KMS-11 (cell line): ENCODE measurements around the gene SEMA3C.

ENCODE experiments used
- H2AFZ ChIP-seq: fragments of 200-600 bp; sonication (generic); 2 replicates; pipeline ENCODE4 v1.6.1; 2016; ENCODE audit warnings: antibody characterized with exemption, mixed run types, low read depth
- H3K27ac ChIP-seq: fragments of 200-600 bp; sonication (generic); 2 replicates; pipeline ENCODE4 v1.6.1; 2016; ENCODE audit warnings: mild to moderate bottlenecking, mixed run types
- H3K27me3 ChIP-seq: fragments of 200-600 bp; sonication (generic); 2 replicates; pipeline ENCODE4 v1.6.1; 2017; ENCODE audit warnings: mild to moderate bottlenecking, low read depth, mixed run types, moderate library complexity; ENCODE audit not compliant: insufficient read depth
- H3K36me3 ChIP-seq: fragments of 200-600 bp; sonication (generic); 2 replicates; pipeline ENCODE4 v1.6.1; 2017; ENCODE audit warnings: mild to moderate bottlenecking, mixed run types; ENCODE audit not compliant: insufficient read depth
- H3K4me1 ChIP-seq: fragments of 200-600 bp; sonication (generic); 2 replicates; pipeline ENCODE4 v1.6.1; 2016; ENCODE audit warnings: mild to moderate bottlenecking, low read depth, mixed run types; ENCODE audit not compliant: poor library complexity, severe bottlenecking
- H3K4me2 ChIP-seq: fragments of 200-600 bp; sonication (generic); 2 replicates; pipeline ENCODE4 v1.7.0; 2016; ENCODE audit warnings: mild to moderate bottlenecking, mixed run types
- H3K4me3 ChIP-seq: fragments of 200-600 bp; sonication (generic); IDR thresholded peaks from 2 replicates; pipeline ENCODE4 v1.6.1; 2017; ENCODE audit warnings: low read depth, low read length, mixed read lengths; ENCODE audit not compliant: insufficient read depth
- H3K79me2 ChIP-seq: fragments of 200-600 bp; sonication (generic); 2 replicates; pipeline ENCODE4 v1.6.1; 2016; ENCODE audit warnings: low read depth, mixed run types; ENCODE audit not compliant: insufficient read depth
- H3K9ac ChIP-seq: fragments of 200-600 bp; sonication (generic); 2 replicates; pipeline ENCODE4 v1.6.1; 2016; ENCODE audit warnings: mild to moderate bottlenecking, mixed run types
- H4K20me1 ChIP-seq: fragments of 200-600 bp; sonication (generic); 2 replicates; pipeline ENCODE4 v1.6.1; 2016; ENCODE audit warnings: mild to moderate bottlenecking, mixed run types; ENCODE audit not compliant: insufficient read depth
- TF ChIP-seq, protein P1 (sequence below): fragments of 200-600 bp; sonication (generic); conservative IDR thresholded peaks from 2 replicates; pipeline ENCODE4 v1.6.1; 2017; ENCODE audit warnings: low read depth, mild to moderate bottlenecking, antibody characterized with exemption, low read length, moderate library complexity, mixed read lengths

Gene SEMA3C

DNA sequence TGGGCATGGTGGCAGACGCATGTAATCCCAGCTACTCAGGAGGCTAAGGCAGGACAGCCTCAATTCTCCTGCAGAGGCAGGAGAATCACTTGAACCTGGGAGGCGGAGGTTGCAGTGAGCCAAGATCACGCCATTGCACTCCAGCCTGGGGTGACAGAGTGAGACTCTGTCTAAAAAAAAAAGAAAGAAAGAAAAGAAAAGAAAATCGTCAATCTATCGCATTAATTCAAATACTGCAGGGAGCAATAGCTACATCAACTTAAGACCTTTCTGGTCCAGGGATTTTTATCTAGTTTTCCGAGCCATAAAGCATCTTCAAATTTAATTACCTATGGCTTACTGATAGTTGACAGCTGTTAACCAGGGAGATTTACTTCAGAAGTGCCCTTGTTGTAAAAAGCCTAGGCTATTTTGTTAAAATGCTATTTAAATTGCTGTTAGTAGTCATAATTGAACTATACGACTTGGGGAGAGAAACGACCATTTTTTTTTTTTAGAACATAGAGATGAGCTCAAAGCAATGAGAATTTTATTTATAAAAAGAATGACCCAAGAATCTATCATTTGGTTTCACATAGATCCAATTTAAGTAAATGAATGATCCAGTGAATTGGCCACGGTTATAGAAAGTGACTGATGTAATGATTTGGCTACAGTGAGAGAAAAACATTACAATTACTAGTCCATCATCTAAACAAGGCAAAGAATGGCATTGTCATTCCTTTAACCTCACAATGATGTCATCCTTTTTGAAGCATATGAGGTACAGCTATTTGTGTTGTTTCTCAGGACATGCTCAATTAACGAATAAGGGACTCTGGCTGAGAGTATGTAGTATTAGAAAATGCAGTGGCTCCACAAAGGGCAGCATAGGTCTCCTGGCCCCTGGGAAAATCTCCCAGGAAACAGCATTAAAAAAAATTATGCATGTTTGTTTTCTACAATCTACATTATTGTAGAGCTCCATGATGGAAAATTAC lies 85.3 kb downstream of the SEMA3C start:
- no peak overlapping the region for H2AFZ ChIP-seq
- H3K27me3 ChIP-seq: no peaks in the 10 kb centered on the region
- H3K9ac ChIP-seq: no peak overlapping the region
- no peak overlapping the region for H3K27ac ChIP-seq
- no peaks in the 10 kb centered on the region for H3K36me3 ChIP-seq
- no peak overlapping the region for H3K4me2 ChIP-seq
- no peaks in the 10 kb centered on the region for H3K79me2 ChIP-seq
- TF ChIP-seq, protein P1, sequence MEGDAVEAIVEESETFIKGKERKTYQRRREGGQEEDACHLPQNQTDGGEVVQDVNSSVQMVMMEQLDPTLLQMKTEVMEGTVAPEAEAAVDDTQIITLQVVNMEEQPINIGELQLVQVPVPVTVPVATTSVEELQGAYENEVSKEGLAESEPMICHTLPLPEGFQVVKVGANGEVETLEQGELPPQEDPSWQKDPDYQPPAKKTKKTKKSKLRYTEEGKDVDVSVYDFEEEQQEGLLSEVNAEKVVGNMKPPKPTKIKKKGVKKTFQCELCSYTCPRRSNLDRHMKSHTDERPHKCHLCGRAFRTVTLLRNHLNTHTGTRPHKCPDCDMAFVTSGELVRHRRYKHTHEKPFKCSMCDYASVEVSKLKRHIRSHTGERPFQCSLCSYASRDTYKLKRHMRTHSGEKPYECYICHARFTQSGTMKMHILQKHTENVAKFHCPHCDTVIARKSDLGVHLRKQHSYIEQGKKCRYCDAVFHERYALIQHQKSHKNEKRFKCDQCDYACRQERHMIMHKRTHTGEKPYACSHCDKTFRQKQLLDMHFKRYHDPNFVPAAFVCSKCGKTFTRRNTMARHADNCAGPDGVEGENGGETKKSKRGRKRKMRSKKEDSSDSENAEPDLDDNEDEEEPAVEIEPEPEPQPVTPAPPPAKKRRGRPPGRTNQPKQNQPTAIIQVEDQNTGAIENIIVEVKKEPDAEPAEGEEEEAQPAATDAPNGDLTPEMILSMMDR: no peak
- H3K4me3 ChIP-seq: no peak overlapping the region
- H3K4me1 ChIP-seq: no peaks in the 10 kb centered on the region
- no peaks in the 10 kb centered on the region for H4K20me1 ChIP-seq

DNA sequence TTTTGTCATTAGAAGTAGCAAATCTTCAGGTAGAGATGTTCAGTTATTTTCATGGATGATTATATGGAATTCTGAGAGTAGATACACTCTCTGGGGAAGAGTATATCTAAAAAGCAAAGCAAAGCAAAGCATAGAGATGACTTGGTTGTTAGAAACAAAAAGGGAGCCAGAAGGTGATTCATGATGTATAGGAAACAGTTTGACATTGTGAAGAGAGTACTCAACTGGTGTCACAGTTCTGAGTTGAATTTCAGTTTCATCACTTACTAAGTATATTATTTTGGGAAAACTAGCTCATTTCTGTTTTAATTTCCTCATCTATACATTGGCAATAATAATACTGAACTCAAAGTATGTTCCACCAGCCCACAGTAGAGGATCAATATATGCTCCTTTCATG lies 86.8 kb downstream of the SEMA3C start:
- Histone ChIP-seq H3K36me3 (no peaks in the 10 kb centered on the region), H3K9ac (no peak overlapping the region), H3K79me2 (no peaks in the 10 kb centered on the region), H2AFZ (no peak overlapping the region), H4K20me1 (no peaks in the 10 kb centered on the region), H3K4me2 (no peak overlapping the region), H3K4me1 (no peaks in the 10 kb centered on the region), H3K27me3 (no peaks in the 10 kb centered on the region), H3K4me3 (no peak overlapping the region), H3K27ac (no peak overlapping the region)
- TF ChIP-seq, protein P1: no peak

DNA sequence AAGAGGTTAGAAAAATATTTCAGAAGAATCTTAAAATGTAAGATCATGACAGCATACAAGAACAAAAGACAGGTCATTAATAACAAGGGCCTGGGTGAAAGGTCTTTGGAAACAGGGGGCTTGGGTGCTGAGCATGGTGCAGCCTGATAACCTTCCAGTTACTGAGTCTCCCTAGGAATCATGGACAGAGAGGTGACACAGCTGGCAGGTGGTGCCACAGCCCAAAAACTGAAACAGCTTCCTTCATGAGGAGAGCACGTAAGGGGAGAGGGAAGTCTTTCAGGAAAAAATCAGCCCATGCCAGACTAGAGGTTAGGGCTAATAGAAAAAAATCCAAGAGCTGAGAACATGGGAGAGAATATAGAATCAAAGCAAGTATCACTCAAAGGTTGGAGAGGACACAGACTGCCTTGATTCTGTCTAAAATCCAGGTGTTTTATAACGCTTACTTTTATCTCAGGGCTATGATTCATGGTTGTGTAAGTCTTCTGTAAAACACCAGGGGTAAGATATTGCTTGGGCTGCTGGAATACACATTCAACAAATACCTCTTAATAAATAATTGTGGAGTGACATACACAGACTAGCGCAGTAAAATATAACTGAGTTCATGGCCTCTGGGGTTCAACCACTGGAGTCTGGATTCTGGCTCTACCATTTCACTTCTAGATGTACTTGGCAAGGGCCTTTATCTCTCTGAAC lies 88.1 kb downstream of the SEMA3C start:
- H3K27ac ChIP-seq: no peak overlapping the region

DNA sequence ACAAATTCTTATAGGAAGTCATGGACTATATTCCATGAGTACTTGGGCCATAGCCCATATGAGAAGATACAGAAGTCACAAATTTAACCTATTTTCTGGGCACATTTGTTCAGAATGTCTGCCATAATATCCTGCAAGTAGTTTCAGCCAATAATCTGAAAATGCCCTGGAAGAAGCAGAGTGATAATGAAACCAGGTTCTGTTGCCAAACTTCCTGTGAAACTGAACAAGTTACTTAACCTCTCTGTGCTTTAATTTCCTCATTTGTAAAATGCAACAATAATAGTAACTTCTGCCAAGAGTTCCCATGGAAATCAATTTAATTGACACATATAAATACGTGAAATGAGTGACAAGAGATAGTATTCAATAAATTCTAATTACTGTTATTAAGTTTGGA lies 88.8 kb downstream of the SEMA3C start:
- Histone ChIP-seq H4K20me1 (no peaks in the 10 kb centered on the region), H3K4me1 (no peaks in the 10 kb centered on the region), H3K79me2 (no peaks in the 10 kb centered on the region), H3K9ac (no peak overlapping the region), H2AFZ (no peak overlapping the region), H3K4me3 (no peak overlapping the region), H3K27me3 (no peaks in the 10 kb centered on the region), H3K36me3 (no peaks in the 10 kb centered on the region), H3K27ac (no peak overlapping the region), H3K4me2 (no peak overlapping the region)
- TF ChIP-seq, protein P1: no peak

More for the DNA sequence above, 88.1 kb downstream of the SEMA3C start:
- H4K20me1 ChIP-seq: no peaks in the 10 kb centered on the region
- no peak overlapping the region for H3K4me2 ChIP-seq
- no peaks in the 10 kb centered on the region for H3K27me3 ChIP-seq
- H3K79me2 ChIP-seq: no peaks in the 10 kb centered on the region
- H3K4me1 ChIP-seq: no peaks in the 10 kb centered on the region
- no peak overlapping the region for H2AFZ ChIP-seq
- no peak overlapping the region for H3K9ac ChIP-seq
- no peak overlapping the region for H3K4me3 ChIP-seq
- no peaks in the 10 kb centered on the region for H3K36me3 ChIP-seq
- TF ChIP-seq, protein P1: no peak
